Measurements from ENCODE around the gene CHST13. TPM values are rescaled to one million over a fixed set of nuclear protein-coding genes. Genes with fewer than 3 reads are reported as not detected.

Gene CHST13
- total RNA-seq, 1 experiment from 2014 or later, result not detected

- CTCF ChIA-PET, result no interaction called here
Measured at GRCh38 chr3:126502656-126503055, 21.3 kb upstream of the CHST13 start.

DNA sequence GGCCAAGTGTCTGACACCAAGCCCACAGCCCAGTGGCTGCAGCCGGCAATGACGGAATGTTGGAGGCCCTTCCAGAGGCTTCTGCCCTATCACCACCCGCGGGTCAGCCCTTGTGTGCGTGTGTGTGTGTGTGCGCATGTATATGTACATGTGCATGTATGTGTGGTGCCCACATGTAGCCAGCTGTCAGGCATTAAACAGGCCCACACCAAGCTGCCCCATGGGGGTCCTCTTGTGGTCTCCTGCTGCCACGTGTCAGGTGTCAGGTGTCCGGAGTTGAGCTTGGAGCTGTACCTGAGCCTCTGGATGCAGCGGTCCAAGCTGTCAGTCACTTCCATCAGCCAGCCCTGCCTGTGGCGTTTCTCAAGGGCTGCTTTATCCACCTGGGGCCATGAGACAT, 20.3 kb upstream of the CHST13 start:
- CTCF ChIA-PET, result interaction anchor here (1.6 kb wide), 1 partner anchor 19 kb away, joined by 6 read pairs; no protein-coding TSS in a partner anchor
- TF ChIP-seq, protein P1, sequence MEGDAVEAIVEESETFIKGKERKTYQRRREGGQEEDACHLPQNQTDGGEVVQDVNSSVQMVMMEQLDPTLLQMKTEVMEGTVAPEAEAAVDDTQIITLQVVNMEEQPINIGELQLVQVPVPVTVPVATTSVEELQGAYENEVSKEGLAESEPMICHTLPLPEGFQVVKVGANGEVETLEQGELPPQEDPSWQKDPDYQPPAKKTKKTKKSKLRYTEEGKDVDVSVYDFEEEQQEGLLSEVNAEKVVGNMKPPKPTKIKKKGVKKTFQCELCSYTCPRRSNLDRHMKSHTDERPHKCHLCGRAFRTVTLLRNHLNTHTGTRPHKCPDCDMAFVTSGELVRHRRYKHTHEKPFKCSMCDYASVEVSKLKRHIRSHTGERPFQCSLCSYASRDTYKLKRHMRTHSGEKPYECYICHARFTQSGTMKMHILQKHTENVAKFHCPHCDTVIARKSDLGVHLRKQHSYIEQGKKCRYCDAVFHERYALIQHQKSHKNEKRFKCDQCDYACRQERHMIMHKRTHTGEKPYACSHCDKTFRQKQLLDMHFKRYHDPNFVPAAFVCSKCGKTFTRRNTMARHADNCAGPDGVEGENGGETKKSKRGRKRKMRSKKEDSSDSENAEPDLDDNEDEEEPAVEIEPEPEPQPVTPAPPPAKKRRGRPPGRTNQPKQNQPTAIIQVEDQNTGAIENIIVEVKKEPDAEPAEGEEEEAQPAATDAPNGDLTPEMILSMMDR (IDR thresholded peaks at IDR 0.05; ENCODE audit: unreplicated experiment), result no peak
- Mint-ChIP-seq H3K27ac (ENCODE audit: low read depth, unreplicated experiment) (no peak overlapping the region), H3K9me3 (ENCODE audit: unreplicated experiment) (no peaks in the 10 kb centered on the region), H3K27me3 (ENCODE audit: insufficient read depth, unreplicated experiment) (peaks cover 14% of the 10 kb centered on the region), H3K4me3 (ENCODE audit: unreplicated experiment) (no peak overlapping the region), H3K4me1 (ENCODE audit: insufficient read depth, unreplicated experiment) (no peaks in the 10 kb centered on the region), H3K36me3 (ENCODE audit: insufficient read depth, unreplicated experiment) (no peaks in the 10 kb centered on the region)
- intact Hi-C loops (cut with micrococcal nuclease), result no loop called here
- BruUV-seq (replicated peaks), result no TSS peak
- DNase-seq (ENCODE audit: unreplicated experiment), result no peak
- POLR2A ChIA-PET, result no interaction called here

More at GRCh38 chr3:126502656-126503055, 21.3 kb upstream of the CHST13 start:
- Mint-ChIP-seq H3K36me3 (ENCODE audit: insufficient read depth, unreplicated experiment) (no peaks in the 10 kb centered on the region), H3K27ac (ENCODE audit: low read depth, unreplicated experiment) (no peak overlapping the region), H3K27me3 (ENCODE audit: insufficient read depth, unreplicated experiment) (peaks cover 14% of the 10 kb centered on the region), H3K9me3 (ENCODE audit: unreplicated experiment) (no peaks in the 10 kb centered on the region), H3K4me3 (ENCODE audit: unreplicated experiment) (no peak overlapping the region), H3K4me1 (ENCODE audit: insufficient read depth, unreplicated experiment) (no peaks in the 10 kb centered on the region)
- no TSS peak for BruUV-seq (replicated peaks)
- TF ChIP-seq, protein P1 (IDR thresholded peaks at IDR 0.05; ENCODE audit: unreplicated experiment), result no peak
- no peak for DNase-seq (ENCODE audit: unreplicated experiment)
- POLR2A ChIA-PET, result interaction anchor here (0.6 kb wide), 1 partner anchor 49 kb away, joined by 3 read pairs; no protein-coding TSS in a partner anchor
- intact Hi-C loops (cut with micrococcal nuclease), result no loop called here

DNA sequence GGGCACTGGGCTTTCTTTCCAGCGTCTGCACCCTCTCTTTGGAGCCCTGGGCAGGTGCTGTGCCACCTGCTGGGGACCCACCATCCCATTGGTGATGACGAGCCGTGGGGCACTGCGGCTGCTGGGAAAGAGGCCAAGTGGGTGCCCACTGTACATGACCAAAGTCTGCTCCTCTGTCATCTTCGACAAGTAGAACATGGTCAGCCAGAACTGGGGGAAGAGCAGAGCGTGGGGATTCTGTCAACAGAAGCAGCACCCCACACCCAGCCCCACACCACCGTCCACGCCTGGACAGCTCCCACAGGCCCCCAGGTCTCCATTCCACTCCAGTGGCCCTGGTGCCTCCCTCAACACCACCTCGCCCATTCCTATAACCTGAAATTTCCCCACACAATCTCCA, 16.1 kb upstream of the CHST13 start:
- ChIA-PET CTCF (interaction anchor here (0.9 kb wide), 1 partner anchor 15 kb away, joined by 5 read pairs; no protein-coding TSS in a partner anchor), POLR2A (no interaction called here)
- H3K4me3 Mint-ChIP-seq (ENCODE audit: unreplicated experiment), result no peak overlapping the region
- H3K27ac Mint-ChIP-seq (ENCODE audit: low read depth, unreplicated experiment), result no peak overlapping the region
- intact Hi-C loops (cut with micrococcal nuclease), result no loop called here
- no peaks in the 10 kb centered on the region for H3K4me1 Mint-ChIP-seq (ENCODE audit: insufficient read depth, unreplicated experiment)
- DNase-seq (ENCODE audit: unreplicated experiment), result no peak
- BruUV-seq (replicated peaks), result no TSS peak
- no peaks in the 10 kb centered on the region for H3K9me3 Mint-ChIP-seq (ENCODE audit: unreplicated experiment)
- peaks cover 14% of the 10 kb centered on the region for H3K27me3 Mint-ChIP-seq (ENCODE audit: insufficient read depth, unreplicated experiment)
- no peaks in the 10 kb centered on the region for H3K36me3 Mint-ChIP-seq (ENCODE audit: insufficient read depth, unreplicated experiment)
- TF ChIP-seq, protein P1 (IDR thresholded peaks at IDR 0.05; ENCODE audit: unreplicated experiment), result no peak

DNA sequence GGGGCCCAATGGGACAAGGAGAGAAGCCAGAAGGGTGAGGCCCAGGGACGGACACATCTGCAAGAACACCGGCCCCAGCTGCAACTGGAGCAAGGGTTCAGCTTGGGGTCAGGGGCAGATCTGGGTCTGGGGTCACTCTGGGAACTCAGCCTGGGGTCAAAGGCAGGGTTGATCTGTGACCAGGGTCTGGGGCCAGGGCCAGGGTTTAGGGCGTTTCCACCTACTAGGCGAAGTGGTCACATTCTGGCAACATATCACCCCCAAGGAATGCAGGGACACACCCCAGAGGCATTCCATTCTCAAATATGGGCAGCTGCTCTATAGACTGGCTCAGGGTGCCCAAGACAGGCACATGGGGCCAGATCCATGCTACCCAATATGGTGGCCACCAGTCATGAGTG, 15.4 kb upstream of the CHST13 start:
- peaks cover 14% of the 10 kb centered on the region for H3K27me3 Mint-ChIP-seq (ENCODE audit: insufficient read depth, unreplicated experiment)
- no peak for DNase-seq (ENCODE audit: unreplicated experiment)
- BruUV-seq (replicated peaks), result no TSS peak
- H3K36me3 Mint-ChIP-seq (ENCODE audit: insufficient read depth, unreplicated experiment), result no peaks in the 10 kb centered on the region
- CTCF ChIA-PET, result interaction anchor here (0.9 to 5.9 kb wide), 2 partner anchors 14 kb away, joined by 5 to 34 read pairs; no protein-coding TSS in a partner anchor
- POLR2A ChIA-PET, result no interaction called here
- no peaks in the 10 kb centered on the region for H3K4me1 Mint-ChIP-seq (ENCODE audit: insufficient read depth, unreplicated experiment)
- no peaks in the 10 kb centered on the region for H3K9me3 Mint-ChIP-seq (ENCODE audit: unreplicated experiment)
- H3K27ac Mint-ChIP-seq (ENCODE audit: low read depth, unreplicated experiment), result no peak overlapping the region
- no peak overlapping the region for H3K4me3 Mint-ChIP-seq (ENCODE audit: unreplicated experiment)
- TF ChIP-seq, protein P1 (IDR thresholded peaks at IDR 0.05; ENCODE audit: unreplicated experiment), result no peak
- intact Hi-C loops (cut with micrococcal nuclease), result no loop called here

All from MCF 10A (cell line).